H1 (cell line): ENCODE measurements around the gene SH3RF3. TPM values are rescaled to one million over a fixed set of nuclear protein-coding genes. Genes with fewer than 3 reads are reported as not detected.

ENCODE experiments used
- CTCF ChIA-PET: fragments of 300-600 bp; sonication (Branson Sonifier 250); formaldehyde crosslinking; loops from one replicate; lab custom pipeline; 2021; ENCODE audit not compliant: partially characterized antibody; lab: Charles Lee
- POLR2A ChIA-PET: fragments of 300-600 bp; sonication (Branson Sonifier 250); formaldehyde crosslinking; loops from one replicate; lab custom pipeline; 2021; ENCODE audit warnings: inconsistent platforms; ENCODE audit not compliant: partially characterized antibody; lab: Charles Lee
- DNase-seq, 2 experiments: peaks; one replicate each; pipeline versions ENCODE4 v3.0.0 to v3.0.0-alpha.2; 2010 to 2022; ENCODE audit warnings: low spot score in 2 of 2, low read depth in 1 of 2, mixed read lengths in 1 of 2
- FAIRE-seq: peaks from 2 replicates; lab custom pipeline; 2011; peaks lifted over from hg19 to GRCh38; lab: Jason Lieb, UNC
- H2AFZ ChIP-seq: 2 replicates; pipeline ENCODE4 v1.8.1; 2012; ENCODE audit warnings: low read length, inconsistent platforms
- H2AK5ac ChIP-seq: 2 replicates; pipeline ENCODE4 v1.6.1; 2013; ENCODE audit warnings: low read depth, low read length
- H2BK120ac ChIP-seq: replicated peaks from 2 replicates; pipeline ENCODE3; 2013; ENCODE audit warnings: low read depth, low read length, inconsistent platforms
- H2BK12ac ChIP-seq: 2 replicates; pipeline ENCODE4 v1.6.1; 2013; ENCODE audit warnings: low read depth, low read length
- H2BK15ac ChIP-seq: 2 replicates; pipeline ENCODE4 v1.6.1; 2013; ENCODE audit warnings: low read length
- H2BK20ac ChIP-seq: 2 replicates; pipeline ENCODE4 v1.6.1; 2013; ENCODE audit warnings: low read length
- H2BK5ac ChIP-seq: 2 replicates; pipeline ENCODE4 v1.6.1; 2013; ENCODE audit warnings: low read depth, low read length
- H3K14ac ChIP-seq: 2 replicates; pipeline ENCODE4 v1.6.1; 2013; ENCODE audit warnings: inconsistent platforms; ENCODE audit not compliant: insufficient read length
- H3K18ac ChIP-seq: 2 replicates; pipeline ENCODE4 v1.6.1; 2013; ENCODE audit warnings: low read length; ENCODE audit errors: extremely low read depth
- H3K23ac ChIP-seq: 2 replicates; pipeline ENCODE4 v1.6.1; 2013; ENCODE audit warnings: inconsistent platforms; ENCODE audit not compliant: insufficient read length
- H3K23me2 ChIP-seq: 2 replicates; pipeline ENCODE4 v1.6.1; 2013; ENCODE audit warnings: low read depth, low read length
- H3K27ac ChIP-seq: 2 replicates; pipeline ENCODE4 v1.6.1; 2011; ENCODE audit warnings: low read depth, low read length, inconsistent platforms
- H3K27me3 ChIP-seq, 4 experiments: replicated peaks in 1 of 4; 1 replicate in 1 of 4; 2 replicates in 3 of 4; pipeline versions ENCODE4 v1.6.1 to v1.8.1; 2011 to 2013; ENCODE audit warnings: low read length in 3 of 4, mild to moderate bottlenecking in 3 of 4, inconsistent platforms in 2 of 4, mixed read lengths in 2 of 4, moderate library complexity in 1 of 4; ENCODE audit not compliant: control insufficient read depth in 3 of 4, insufficient read depth in 3 of 4; ENCODE audit errors: extremely low read depth in 1 of 4
- H3K36me3 ChIP-seq, 4 experiments: 2 replicates each; pipeline versions ENCODE4 v1.6.1 to v1.8.1; 2011 to 2013; ENCODE audit warnings: mild to moderate bottlenecking in 4 of 4, low read length in 3 of 4, moderate library complexity in 2 of 4, control low read depth in 1 of 4, inconsistent platforms in 1 of 4; ENCODE audit not compliant: insufficient read depth in 4 of 4, control insufficient read depth in 2 of 4
- H3K4ac ChIP-seq: replicated peaks from 2 replicates; pipeline ENCODE3; 2013; ENCODE audit warnings: low read length, low read depth, mixed read lengths, inconsistent platforms; ENCODE audit not compliant: insufficient read length
- H3K4me1 ChIP-seq, 4 experiments: replicated peaks in 1 of 4; 1 replicate in 1 of 4; 2 replicates in 3 of 4; pipeline versions ENCODE4 v1.6.1 to v1.8.1; 2011 to 2013; ENCODE audit warnings: low read length in 3 of 4, inconsistent platforms in 2 of 4, mixed read lengths in 1 of 4; ENCODE audit not compliant: insufficient read depth in 4 of 4, control insufficient read depth in 3 of 4
- H3K4me2 ChIP-seq, 2 experiments: 2 replicates each; pipeline versions ENCODE4 v1.6.1 to v1.8.1; 2011 to 2013; ENCODE audit warnings: low read depth in 2 of 2, low read length in 2 of 2, control low read depth in 1 of 2, inconsistent platforms in 1 of 2, mild to moderate bottlenecking in 1 of 2; ENCODE audit not compliant: insufficient read depth in 1 of 2
- H3K4me3 ChIP-seq, 4 experiments: fragments of 200-600, 300-600 bp in 1 of 4; sonication (generic), shearing (Covaris generic), sonication (Bioruptor Twin) in 1 of 4; 2 replicates each; pipeline versions ENCODE4 v1.5.1 to v1.8.1; 2011 to 2016; ENCODE audit warnings: low read length in 4 of 4, low read depth in 3 of 4, control low read depth in 2 of 4, inconsistent platforms in 2 of 4, mild to moderate bottlenecking in 2 of 4, mixed read lengths in 1 of 4, moderate library complexity in 1 of 4; ENCODE audit not compliant: insufficient read depth in 2 of 4; ENCODE audit errors: extremely low read depth in 1 of 4
- H3K56ac ChIP-seq: replicated peaks from 2 replicates; pipeline ENCODE3; 2013; ENCODE audit warnings: low read depth, mild to moderate bottlenecking, mixed read lengths, low read length, inconsistent platforms; ENCODE audit not compliant: insufficient read length
- H3K79me1 ChIP-seq: 2 replicates; pipeline ENCODE4 v1.6.1; 2013; ENCODE audit warnings: low read depth, low read length, control low read depth
- H3K79me2 ChIP-seq, 2 experiments: 2 replicates each; pipeline versions ENCODE4 v1.6.1 to v1.8.1; 2012 to 2013; ENCODE audit warnings: low read length in 2 of 2, mild to moderate bottlenecking in 2 of 2, inconsistent platforms in 1 of 2; ENCODE audit not compliant: insufficient read depth in 2 of 2, control insufficient read depth in 1 of 2
- H3K9ac ChIP-seq, 4 experiments: replicated peaks in 1 of 4; 1 replicate in 1 of 4; 2 replicates in 3 of 4; pipeline versions ENCODE4 v1.6.1 to v1.8.1; 2011 to 2013; ENCODE audit warnings: low read depth in 3 of 4, low read length in 3 of 4, control low read depth in 2 of 4, mild to moderate bottlenecking in 2 of 4, moderate library complexity in 2 of 4, inconsistent platforms in 1 of 4; ENCODE audit errors: extremely low read depth in 1 of 4
- H3K9me3 ChIP-seq, 2 experiments: 2 replicates each; pipeline versions ENCODE4 v1.6.1 to v1.8.1; 2012 to 2013; ENCODE audit warnings: mild to moderate bottlenecking in 2 of 2, moderate library complexity in 2 of 2, control low read depth in 1 of 2, inconsistent platforms in 1 of 2, low read depth in 1 of 2, low read length in 1 of 2, mixed read lengths in 1 of 2; ENCODE audit not compliant: insufficient read depth in 2 of 2
- H4K20me1 ChIP-seq, 2 experiments: replicated peaks in 1 of 2; 2 replicates each; pipeline versions ENCODE3 to v1.8.1; 2011 to 2013; ENCODE audit warnings: inconsistent platforms in 2 of 2, low read length in 2 of 2, mild to moderate bottlenecking in 1 of 2; ENCODE audit not compliant: insufficient read depth in 2 of 2, control insufficient read depth in 1 of 2
- H4K5ac ChIP-seq: 2 replicates; pipeline ENCODE4 v1.6.1; 2013; ENCODE audit warnings: low read length, low read depth, mixed read lengths, inconsistent platforms; ENCODE audit not compliant: insufficient read length
- H4K8ac ChIP-seq: 2 replicates; pipeline ENCODE4 v1.8.0; 2013; ENCODE audit warnings: mild to moderate bottlenecking, moderate library complexity, low read length, inconsistent platforms; ENCODE audit not compliant: insufficient read depth; ENCODE audit errors: extremely low read depth
- H4K91ac ChIP-seq: replicated peaks from 2 replicates; pipeline ENCODE3; 2013; ENCODE audit warnings: low read length, mixed read lengths, inconsistent platforms; ENCODE audit not compliant: insufficient read length
- BRCA1 ChIP-seq: IDR thresholded peaks from 2 replicates; pipeline ENCODE4 v1.6.1; 2012; ENCODE audit warnings: low read depth, low read length, improper control_type of control experiment
- CBX8 ChIP-seq: fragments of 300-800, 300-1000 bp; sonication (generic); IDR thresholded peaks from 2 replicates; pipeline ENCODE4 v1.7.1; 2016; ENCODE audit warnings: low read depth, low read length, borderline replicate concordance
- CTCF ChIP-seq, 3 experiments: IDR thresholded peaks; 1 replicate in 2 of 3; 2 replicates in 1 of 3; pipeline versions ENCODE4 v1.5.1 to v1.6.1; 2011; ENCODE audit warnings: low read length in 3 of 3, mild to moderate bottlenecking in 3 of 3, inconsistent platforms in 2 of 3, low read depth in 1 of 3, moderate library complexity in 1 of 3; ENCODE audit not compliant: insufficient read depth in 1 of 3; ENCODE audit errors: control extremely low read depth in 1 of 3
- EGR1 ChIP-seq: IDR thresholded peaks from 2 replicates; pipeline ENCODE4 v1.6.1; 2011; ENCODE audit warnings: low read depth, low read length, borderline replicate concordance
- EP300 ChIP-seq, 2 experiments: IDR thresholded peaks; 1 replicate in 1 of 2; 2 replicates in 1 of 2; pipeline ENCODE4 v1.6.1; 2011 to 2012; ENCODE audit warnings: low read depth in 2 of 2, low read length in 2 of 2, mild to moderate bottlenecking in 2 of 2, borderline replicate concordance in 1 of 2, inconsistent platforms in 1 of 2, moderate library complexity in 1 of 2
- HDAC6 ChIP-seq: IDR thresholded peaks from one replicate; pipeline ENCODE4 v1.7.1; 2012; ENCODE audit warnings: low read depth, mild to moderate bottlenecking, inconsistent platforms, low read length, moderate library complexity
- PHF8 ChIP-seq: fragments of 200-600 bp; sonication (generic); conservative IDR thresholded peaks from 2 replicates; pipeline ENCODE4 v1.7.1; 2012; ENCODE audit warnings: low read depth, mild to moderate bottlenecking, inconsistent platforms, low read length, moderate library complexity
- POLR2AphosphoS5 ChIP-seq: IDR thresholded peaks from 2 replicates; pipeline ENCODE4 v1.6.1; 2011; ENCODE audit warnings: low read depth, low read length
- TAF7 ChIP-seq: optimal IDR thresholded peaks from 2 replicates; pipeline ENCODE3; 2011; ENCODE audit warnings: low read depth, mild to moderate bottlenecking, inconsistent platforms, low read length, moderate library complexity, borderline replicate concordance
- TBP ChIP-seq: IDR thresholded peaks from 2 replicates; pipeline ENCODE4 v1.6.1; 2011; ENCODE audit warnings: low read depth, low read length, improper control_type of control experiment
- TCF12 ChIP-seq: IDR thresholded peaks from 2 replicates; pipeline ENCODE4 v1.6.1; 2011; ENCODE audit warnings: low read depth, mild to moderate bottlenecking, low read length
- ZNF274 ChIP-seq: IDR thresholded peaks from 2 replicates; pipeline ENCODE4 v1.7.0; 2012; ENCODE audit warnings: low read length, borderline replicate concordance; ENCODE audit errors: extremely low read depth
- WGBS, 2 experiments: shearing (Covaris generic) in 1 of 2; methylation state at CpG; one replicate each; pipeline versions ENCODE4 v1.1.6 to v1.1.7; 2013 to 2015; ENCODE audit warnings: low lambda C conversion rate in 2 of 2, mixed read lengths in 2 of 2, inconsistent platforms in 1 of 2, low coverage in 1 of 2, missing lambda C conversion rate in 1 of 2; ENCODE audit not compliant: insufficient replicate concordance in 2 of 2, insufficient coverage in 1 of 2, insufficient read length in 1 of 2; ENCODE audit errors: extremely low coverage in 1 of 2, missing lambda C conversion rate in 1 of 2; 5-methylcytosine and 5-hydroxymethylcytosine counted together
- polyA plus RNA-seq, 7 experiments: library from polyadenylated mRNA; depleted of rRNA in 3 of 7; stranded (reverse) in 5 of 7; unstranded in 2 of 7; fragments of >200 nt in 5 of 7; fragments of 200-250 nt in 2 of 7; gene quantifications; 1 replicate in 5 of 7; 2 replicates in 1 of 7; 4 replicates in 1 of 7; pipeline versions ENCODE4 v1.2.1 to v1.2.3, GENCODE V29; 2011 to 2013; ENCODE audit warnings: missing spikeins in 2 of 7, mixed read lengths in 2 of 7
- total RNA-seq: library from RNA; stranded (reverse); fragmentation: NEBNext Ultra II Directional; extraction: Animal tissue kit (Norgen Biotek cat#: 25700); gene quantifications from 2 replicates; pipeline ENCODE4 v1.2.1, GENCODE V29; 2021

SH3RF3 gene
- total and polyA plus RNA-seq, 2 of the 8 experiments (the other 6 are each of a cell fraction or from before 2014, with no cell fraction given) = 0.11 to 0.65 TPM

- Histone ChIP-seq H3K14ac (no peak overlapping the region), H4K91ac (no peak overlapping the region), H3K4ac (no peak overlapping the region), H3K23me2 (no peaks in the 10 kb centered on the region), H3K4me1 (0 out of 7 replicates have a peak, but pooled peaks cover 0 to 2% (median 0%) of the 10 kb centered on the region in 4 experiments), H3K27me3 (no peaks in the 10 kb centered on the region), H2BK120ac (no peak overlapping the region), H3K36me3 (no peaks in the 10 kb centered on the region), H3K4me3 (no peak overlapping the region), H3K18ac (no peak overlapping the region), H3K9ac (no peak overlapping the region), H3K56ac (no peak overlapping the region), H3K23ac (no peak overlapping the region), H3K79me2 (no peaks in the 10 kb centered on the region), H2BK15ac (no peak overlapping the region), H3K27ac (no peak overlapping the region), H3K4me2 (no peak overlapping the region), H3K9me3 (no peaks in the 10 kb centered on the region), H2AK5ac (no peak overlapping the region), H4K5ac (no peak overlapping the region), H2AFZ (no peak overlapping the region), H2BK20ac (no peak overlapping the region), H2BK5ac (no peak overlapping the region), H3K79me1 (no peaks in the 10 kb centered on the region), H4K20me1 (no peaks in the 10 kb centered on the region), H2BK12ac (no peak overlapping the region), H4K8ac (no peak overlapping the region)
- no peak for FAIRE-seq
- no peak for DNase-seq
- 77% methylated on average over 3 of the region's 3 CpGs; no CpG with 5 or more reads in 1 of the 2 experiments for WGBS, 2 experiments
- ChIA-PET CTCF (no interaction called here), POLR2A (no interaction called here)
- TF ChIP-seq EGR1 (no peak), TBP (no peak), EP300 (IDR thresholded peaks at IDR 0.05; ENCODE audit: borderline replicate concordance in 1 of 2, low read depth in 2 of 2, low read length in 2 of 2) (no peak), HDAC6 (no peak), POLR2AphosphoS5 (no peak), TCF12 (no peak), PHF8 (no peak), CTCF (IDR thresholded peaks at IDR 0.05; ENCODE audit: control extremely low read depth in 1 of 3, insufficient read depth in 1 of 3, low read depth in 1 of 3, low read length in 3 of 3) (no peak), CBX8 (no peak), BRCA1 (no peak), ZNF274 (no peak), TAF7 (no peak)
Observed at GRCh38 chr2:109164739-109165221, 35.8 kb downstream of the SH3RF3 start.
